ENCODE data around the gene CYCS.

The CYCS gene

GRCh38 chr7:25169683-25170082, 44.6 kb upstream of the CYCS start:
- TF ChIP-seq FOXP2 (optimal IDR thresholded peaks at IDR 0.05; ENCODE audit: borderline replicate concordance, extremely low read depth, extremely low read length, insufficient read depth), result no peak
- no peak for TF ChIP-seq SIN3A (IDR thresholded peaks at IDR 0.05; ENCODE audit: borderline replicate concordance, insufficient read depth, low read length)
- TF ChIP-seq POLR2AphosphoS5 (IDR thresholded peaks at IDR 0.05; ENCODE audit: low read depth, low read length), result no peak
- no peak for TF ChIP-seq TAF1 (IDR thresholded peaks at IDR 0.05; ENCODE audit: borderline replicate concordance, insufficient read depth, low read length)
- no peak for TF ChIP-seq REST (IDR thresholded peaks at IDR 0.05; ENCODE audit: insufficient read depth in 1 of 2, low read depth in 2 of 2, low read length in 2 of 2)

GRCh38 chr7:25168145-25168544, 43.1 kb upstream of the CYCS start:
- TF ChIP-seq POLR2AphosphoS5 (IDR thresholded peaks at IDR 0.05; ENCODE audit: low read depth, low read length) (no peak), REST (IDR thresholded peaks at IDR 0.05; ENCODE audit: insufficient read depth in 1 of 2, low read depth in 2 of 2, low read length in 2 of 2) (no peak), TAF1 (IDR thresholded peaks at IDR 0.05; ENCODE audit: borderline replicate concordance, insufficient read depth, low read length) (no peak), SIN3A (IDR thresholded peaks at IDR 0.05; ENCODE audit: borderline replicate concordance, insufficient read depth, low read length) (no peak), FOXP2 (optimal IDR thresholded peaks at IDR 0.05; ENCODE audit: borderline replicate concordance, extremely low read depth, extremely low read length, insufficient read depth) (no peak)

- no peak for TF ChIP-seq POLR2AphosphoS5 (IDR thresholded peaks at IDR 0.05; ENCODE audit: low read depth, low read length)
- no peak for TF ChIP-seq FOXP2 (optimal IDR thresholded peaks at IDR 0.05; ENCODE audit: borderline replicate concordance, extremely low read depth, extremely low read length, insufficient read depth)
Observed at GRCh38 chr7:25167262-25167843, 42.3 kb upstream of the CYCS start.

GRCh38 chr7:25158966-25159365, 33.9 kb upstream of the CYCS start:
- TF ChIP-seq FOXP2 (optimal IDR thresholded peaks at IDR 0.05; ENCODE audit: borderline replicate concordance, extremely low read depth, extremely low read length, insufficient read depth) (no peak), TAF1 (IDR thresholded peaks at IDR 0.05; ENCODE audit: borderline replicate concordance, insufficient read depth, low read length) (no peak), POLR2AphosphoS5 (IDR thresholded peaks at IDR 0.05; ENCODE audit: low read depth, low read length) (no peak), SIN3A (IDR thresholded peaks at IDR 0.05; ENCODE audit: borderline replicate concordance, insufficient read depth, low read length) (no peak), REST (IDR thresholded peaks at IDR 0.05; ENCODE audit: insufficient read depth in 1 of 2, low read depth in 2 of 2, low read length in 2 of 2) (no peak)

- TF ChIP-seq TAF1 (IDR thresholded peaks at IDR 0.05; ENCODE audit: borderline replicate concordance, insufficient read depth, low read length) (no peak), REST (IDR thresholded peaks at IDR 0.05; ENCODE audit: insufficient read depth in 1 of 2, low read depth in 2 of 2, low read length in 2 of 2) (no peak), POLR2AphosphoS5 (IDR thresholded peaks at IDR 0.05; ENCODE audit: low read depth, low read length) (no peak), FOXP2 (optimal IDR thresholded peaks at IDR 0.05; ENCODE audit: borderline replicate concordance, extremely low read depth, extremely low read length, insufficient read depth) (no peak), SIN3A (IDR thresholded peaks at IDR 0.05; ENCODE audit: borderline replicate concordance, insufficient read depth, low read length) (no peak)
Observed at GRCh38 chr7:25151773-25152172, 26.7 kb upstream of the CYCS start.

All from PFSK-1 (cell line).